Activated CD4-positive, alpha-beta T cell treated with anti-CD3 and anti-CD28 coated beads, Interleukin-2, amount 50 U/mL, for 48 hours (primary cell): ENCODE results near the gene PODNL1.
A peak's percentile ranks its signal among the peaks of the same experiment; 100 is the strongest.
"Not testable (repeated sequence)": the region's sequence is repeated elsewhere in the genome, so short reads cannot be mapped to it uniquely, and the experiment has no call there.

Experiments used
- DNase-seq, 2 experiments: peaks; one replicate each; pipeline ENCODE4 v3.0.0-alpha.2; 2020

PODNL1 gene

DNA sequence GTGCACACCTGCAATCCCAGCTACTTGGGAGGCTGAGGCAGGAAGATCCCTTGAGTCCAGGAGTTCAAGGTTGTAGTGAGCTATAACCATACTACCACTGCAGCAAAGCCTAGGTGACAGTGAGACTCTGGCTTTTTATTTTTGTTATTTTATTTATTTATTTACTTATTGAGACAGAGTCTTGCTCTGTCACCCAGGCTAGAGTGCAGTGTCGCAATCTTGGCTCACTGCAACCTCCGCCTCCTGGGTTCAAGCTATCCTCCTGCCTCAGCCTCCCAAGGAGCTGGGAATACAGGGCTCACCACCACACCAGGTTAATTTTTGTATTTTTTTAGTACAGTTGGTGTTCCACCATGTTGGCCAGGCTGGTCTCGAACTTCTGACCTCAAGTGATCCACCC, 35.3 kb upstream of the PODNL1 start:
- DNase-seq = not testable (repeated sequence)

DNA sequence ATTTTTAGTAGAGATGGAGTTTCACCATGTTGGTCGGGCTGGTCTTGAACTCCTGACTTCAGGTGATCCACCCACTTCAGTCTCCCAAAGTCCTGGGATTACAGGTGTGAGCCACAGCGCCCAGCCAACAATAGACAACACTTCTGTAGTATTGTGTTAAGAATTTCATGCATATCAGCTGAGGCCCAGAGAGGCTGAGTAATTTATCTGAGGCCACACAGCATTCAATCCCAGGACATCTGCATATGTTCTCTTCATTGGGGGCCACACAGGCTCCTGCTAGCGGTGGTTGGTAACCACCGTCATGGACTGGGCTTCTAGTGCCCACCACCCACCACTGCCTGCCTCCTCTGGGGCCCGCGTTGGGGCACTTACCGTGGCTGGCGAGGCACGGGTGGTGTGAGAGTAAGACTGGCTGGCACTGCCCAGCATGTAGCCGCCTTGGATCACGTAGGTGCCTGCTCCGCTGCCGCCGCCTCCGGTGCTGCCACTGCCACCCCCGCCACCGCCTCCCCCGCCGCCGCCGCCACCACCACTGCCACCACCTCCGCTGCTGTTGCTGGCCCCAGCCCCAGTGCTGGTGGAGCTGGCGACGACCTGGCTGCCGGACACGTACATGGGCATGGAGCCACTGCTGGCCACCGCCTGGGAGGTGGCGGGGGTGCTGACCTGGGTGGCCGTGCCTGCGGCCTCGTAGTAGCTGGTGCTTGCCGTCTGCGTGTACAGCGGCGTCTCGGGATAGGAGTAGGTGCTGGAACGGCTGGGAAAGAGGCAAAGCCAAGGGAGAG, 34.3 kb upstream of the PODNL1 start:
- DNase-seq = no peak

DNA sequence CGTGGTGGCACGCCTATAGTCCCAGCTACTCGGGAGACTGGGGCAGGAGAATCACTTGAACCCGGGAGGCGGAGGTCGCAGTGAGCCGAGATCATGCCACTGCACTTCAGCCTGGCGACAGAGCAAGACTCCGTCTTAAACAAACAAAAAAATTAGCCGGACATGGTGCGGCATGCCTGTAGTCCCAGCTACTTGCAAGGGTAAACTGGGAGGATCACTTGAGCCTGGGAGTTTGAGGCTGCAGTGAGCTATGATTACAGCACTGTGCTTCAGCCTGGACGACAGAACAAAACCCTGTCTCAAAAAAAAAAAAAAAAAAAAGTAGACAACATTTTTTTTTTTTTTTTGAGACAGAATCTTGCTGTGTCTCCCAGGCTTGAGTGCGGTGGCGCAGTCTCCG, 33.7 kb upstream of the PODNL1 start:
- DNase-seq = not testable (repeated sequence)

DNA sequence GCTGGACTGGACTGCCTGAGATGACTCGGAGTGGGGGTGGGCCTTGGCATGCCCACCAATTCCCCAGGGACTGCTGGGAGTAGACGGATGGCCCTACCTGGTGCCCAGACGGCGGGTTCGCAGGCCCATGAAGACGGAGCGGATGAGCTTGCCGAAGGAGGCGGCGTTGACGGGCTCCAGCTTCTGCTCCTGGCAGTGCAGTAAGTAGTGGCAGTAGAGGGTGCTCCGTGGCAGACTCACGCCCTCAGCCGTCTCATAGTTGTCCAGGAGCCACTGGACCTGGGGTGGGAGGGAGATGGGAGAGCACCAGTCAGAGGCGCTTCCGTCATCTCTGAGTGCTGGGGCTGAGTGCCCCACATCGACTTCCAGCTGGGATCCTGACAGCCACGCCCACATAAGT, 31.7 kb upstream of the PODNL1 start:
- DNase-seq = no peak

DNA sequence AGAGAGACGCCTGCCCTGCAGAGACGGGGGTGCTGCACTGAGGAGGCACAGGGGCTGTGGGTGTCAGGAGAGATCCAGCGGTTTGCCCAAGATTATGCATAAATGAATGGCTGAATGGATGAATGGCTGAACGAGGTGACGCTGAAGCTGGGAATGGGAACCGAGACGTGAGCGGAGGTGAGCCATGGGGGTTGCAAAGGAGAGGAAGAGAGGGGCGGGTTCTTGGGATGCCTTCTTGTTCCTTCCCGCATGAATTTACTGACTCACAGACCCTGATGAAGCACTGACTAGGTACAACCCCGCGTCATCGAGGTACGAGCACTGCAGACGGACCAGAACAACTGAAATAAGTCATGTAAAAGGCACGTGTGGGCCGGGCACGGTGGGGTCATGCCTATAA, 30.8 kb upstream of the PODNL1 start:
- DNase-seq = no peak

DNA sequence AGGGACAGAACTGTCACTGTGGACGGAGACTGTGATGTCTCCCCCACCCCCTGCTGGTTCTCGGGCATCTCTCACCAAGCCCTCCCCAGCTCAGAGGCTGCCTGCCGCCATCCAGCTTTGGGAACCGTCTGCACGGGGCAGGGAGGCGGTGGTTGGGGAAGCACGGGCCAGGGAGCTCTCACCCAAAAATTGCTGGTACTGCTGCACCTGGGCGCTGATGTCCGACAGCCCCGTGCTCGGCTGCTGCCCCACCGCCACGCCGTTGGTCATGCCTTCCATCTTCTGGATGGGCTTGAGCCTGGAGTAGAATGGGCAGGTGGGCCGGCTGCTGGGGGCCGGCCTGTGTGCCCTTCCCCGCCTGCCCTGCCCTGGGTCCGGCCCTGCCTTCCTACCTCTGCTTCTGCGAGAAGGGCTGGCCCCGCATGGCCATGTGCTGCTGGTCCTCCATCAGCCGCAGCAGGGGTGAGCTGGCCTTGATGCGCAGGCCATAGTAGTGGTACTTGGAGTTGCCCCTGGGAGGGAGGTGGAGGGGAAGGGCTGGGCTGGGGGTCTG, 30.2 kb upstream of the PODNL1 start:
- DNase-seq = no peak

DNA sequence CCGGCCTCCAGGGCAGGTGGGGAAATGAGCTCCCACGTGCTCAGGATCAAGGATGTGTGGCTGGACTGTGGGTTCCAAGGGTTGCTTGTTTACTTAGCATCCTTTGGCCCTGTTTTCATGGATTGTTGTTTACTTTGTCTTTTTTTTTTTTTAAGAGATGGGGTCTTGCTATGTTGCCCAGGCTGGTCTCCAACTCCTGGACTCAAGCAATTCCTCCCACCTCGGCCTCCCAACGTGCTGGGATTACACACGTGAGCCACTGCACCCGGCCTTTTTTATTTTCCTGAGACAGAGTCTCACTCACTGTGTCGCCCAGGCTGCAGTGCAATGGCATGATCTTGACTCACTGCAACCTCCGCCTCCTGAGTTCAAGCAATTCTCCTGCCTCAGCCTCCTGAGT, 29.0 kb upstream of the PODNL1 start:
- DNase-seq = not testable (repeated sequence)

DNA sequence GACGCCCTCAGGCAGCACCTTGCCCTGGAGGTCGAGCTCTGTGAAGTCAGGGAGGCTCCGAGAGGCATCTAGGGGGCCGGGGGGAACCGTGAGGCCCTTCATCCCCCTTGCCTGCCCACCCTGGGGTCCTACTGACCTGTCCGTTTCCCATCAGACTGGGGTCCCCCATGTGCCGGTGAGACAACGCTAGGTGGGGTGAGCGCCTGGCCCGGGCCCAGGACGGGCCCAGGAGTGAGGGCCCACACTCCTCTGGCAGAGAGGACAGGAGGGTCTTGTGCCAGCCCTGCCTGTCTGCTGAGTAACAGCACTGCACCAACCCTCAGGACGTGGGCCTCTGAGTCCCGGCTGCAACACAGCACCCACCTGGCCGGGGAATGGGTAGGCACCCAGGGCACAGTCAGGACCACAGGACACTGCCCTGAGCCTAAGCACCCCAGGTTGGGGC, 28.5 kb upstream of the PODNL1 start:
- no peak for DNase-seq

DNA sequence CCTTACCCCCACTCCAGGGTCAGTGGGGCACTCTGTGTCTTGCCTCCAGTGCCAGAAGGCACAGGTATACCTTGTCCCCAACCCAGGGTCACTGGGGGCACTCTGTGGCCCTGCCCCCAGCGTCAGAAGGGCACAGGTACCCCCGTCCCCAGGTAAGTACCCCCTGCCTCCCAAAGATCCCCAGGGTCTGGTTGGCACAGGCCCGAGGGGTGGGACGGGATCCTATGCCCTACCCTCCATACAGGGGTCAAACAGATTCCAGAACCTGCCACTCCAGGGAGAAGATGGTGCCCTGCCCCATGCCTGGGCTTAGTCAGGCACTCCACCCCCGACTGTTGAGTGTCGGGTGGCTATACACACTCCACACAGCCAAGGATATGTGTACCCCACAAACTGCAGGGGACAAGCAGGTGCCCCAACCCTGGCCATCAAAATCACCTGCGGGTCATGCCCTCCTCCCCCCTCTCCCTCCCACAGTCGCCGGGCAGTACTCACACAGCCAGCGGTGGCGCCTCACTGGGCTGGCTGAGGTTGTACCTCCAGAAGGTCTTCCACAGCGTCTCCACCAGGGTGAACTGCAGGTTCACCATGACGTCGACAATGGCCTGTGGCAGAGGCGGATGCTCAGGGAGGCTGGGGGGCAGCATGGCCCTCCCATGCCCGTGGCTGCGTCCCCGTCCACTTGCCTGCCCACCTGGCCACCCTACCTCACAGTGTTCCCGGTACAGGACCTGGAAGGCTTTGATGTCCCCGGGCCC, 27.9 kb upstream of the PODNL1 start:
- DNase-seq = no peak

DNA sequence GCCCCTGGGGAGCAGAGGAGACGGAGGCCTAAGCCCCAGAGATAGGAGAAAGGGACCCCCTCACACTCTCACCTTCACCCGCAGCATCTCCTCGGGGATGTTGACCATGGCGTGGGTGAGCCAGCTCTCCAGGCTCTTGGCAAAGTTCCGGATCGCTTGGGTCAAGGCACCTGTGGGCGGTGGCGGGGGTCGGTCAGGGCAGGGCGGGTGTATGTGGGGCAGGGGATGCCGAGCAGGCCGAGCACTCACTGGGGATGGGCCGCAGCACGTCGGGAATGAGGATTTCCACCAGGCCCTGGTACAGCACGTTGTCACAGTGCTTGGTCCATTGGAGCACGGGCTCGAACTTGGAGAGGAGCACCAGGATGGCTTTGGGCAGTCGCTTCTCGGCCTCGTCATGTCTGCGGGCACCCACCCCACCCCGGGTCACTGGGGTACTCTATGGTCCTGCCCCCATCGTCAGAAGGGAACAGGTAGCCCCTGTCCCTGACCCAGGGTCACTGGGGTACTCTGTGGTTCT, 27.2 kb upstream of the PODNL1 start:
- no peak for DNase-seq

DNA sequence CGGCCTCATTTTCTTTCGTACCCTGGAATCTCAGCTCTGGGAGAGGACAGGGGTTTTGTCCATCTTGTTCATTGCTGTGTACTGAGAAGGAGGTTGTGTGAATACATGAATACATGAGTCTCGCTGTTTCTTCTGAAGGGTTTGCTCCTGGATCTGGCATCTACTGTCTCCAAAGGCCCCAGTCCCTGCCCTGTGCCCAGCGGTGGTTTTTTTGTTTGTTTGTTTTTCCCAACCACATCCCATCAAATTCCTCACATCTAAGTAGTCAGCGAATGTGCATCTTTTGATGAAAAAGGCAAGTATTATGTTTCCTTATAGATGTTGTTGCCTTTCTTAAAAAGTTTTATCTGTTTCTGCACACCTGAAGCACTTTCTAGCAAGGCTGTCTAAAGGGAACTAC, 26.6 kb upstream of the PODNL1 start:
- no peak for DNase-seq

DNA sequence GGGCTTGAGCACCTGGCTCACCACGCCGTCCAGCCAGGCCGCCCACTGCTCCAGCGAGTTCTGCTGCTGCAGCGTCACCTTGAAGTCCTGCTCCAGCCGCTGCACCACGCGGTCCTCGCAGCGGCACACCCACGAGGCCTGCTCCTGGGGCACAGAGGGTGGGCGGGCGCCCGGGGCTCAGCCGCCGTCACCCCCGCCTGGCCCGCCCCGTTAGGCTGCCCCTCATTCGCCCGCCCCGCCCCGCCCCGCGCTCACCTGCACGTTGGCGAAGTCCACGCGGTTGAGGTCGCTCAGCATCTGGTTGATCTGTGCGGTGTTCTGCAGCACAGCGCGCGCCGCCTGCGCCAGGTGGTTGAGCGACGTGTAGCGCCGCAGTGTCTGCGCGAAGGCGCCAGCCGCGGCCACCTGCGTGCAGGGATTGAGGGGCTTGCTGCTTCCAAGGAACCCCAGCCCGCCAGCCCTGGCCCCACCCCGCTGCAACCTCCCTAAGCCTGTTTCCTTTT, 25.4 kb upstream of the PODNL1 start:
- DNase-seq = no peak

DNA sequence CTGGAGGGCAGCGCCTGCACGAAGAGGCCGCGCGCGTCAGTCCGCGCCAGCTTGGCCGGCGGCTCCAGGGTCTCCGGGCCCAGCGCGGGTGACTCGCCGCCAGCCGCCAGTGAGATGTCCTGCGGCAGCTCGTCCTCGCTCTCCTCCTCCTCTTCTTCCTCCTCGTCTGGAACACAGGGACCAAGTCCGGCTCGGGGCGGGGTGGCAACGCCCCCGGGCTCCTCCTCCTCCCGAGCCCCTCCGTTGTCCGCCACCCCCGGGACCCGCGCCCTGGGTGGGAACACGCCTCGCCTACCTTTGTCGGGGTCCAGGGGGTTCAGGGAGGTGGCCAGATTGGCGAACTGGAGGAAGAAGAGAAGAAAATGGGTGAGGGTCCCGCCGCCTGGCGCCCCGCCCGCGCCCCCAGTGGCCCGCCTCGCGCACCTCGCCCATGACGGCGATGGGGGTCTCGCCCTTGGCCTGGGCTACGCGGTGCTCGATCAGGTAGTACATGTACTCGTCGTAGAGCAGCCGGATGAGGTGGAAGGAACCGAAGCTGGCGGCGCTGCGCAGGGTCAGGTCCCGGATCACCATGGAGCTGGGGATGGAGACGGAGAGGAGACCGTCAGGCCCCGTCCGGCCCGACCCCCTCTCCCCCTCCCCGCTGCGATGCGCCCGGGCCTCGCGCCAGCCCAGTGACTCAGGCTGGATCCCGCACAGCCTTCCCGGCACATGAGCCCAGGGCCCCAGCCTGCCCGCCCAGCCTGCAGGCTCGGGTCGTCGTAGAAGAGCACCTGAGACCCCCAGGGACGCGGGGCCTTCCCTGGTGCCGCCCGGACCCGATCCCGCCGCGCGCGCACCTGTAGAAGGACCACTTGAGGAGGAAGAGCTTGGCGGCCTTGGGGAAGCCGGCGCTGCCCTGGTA, 24.7 kb upstream of the PODNL1 start:
- DNase-seq = no peak

DNA sequence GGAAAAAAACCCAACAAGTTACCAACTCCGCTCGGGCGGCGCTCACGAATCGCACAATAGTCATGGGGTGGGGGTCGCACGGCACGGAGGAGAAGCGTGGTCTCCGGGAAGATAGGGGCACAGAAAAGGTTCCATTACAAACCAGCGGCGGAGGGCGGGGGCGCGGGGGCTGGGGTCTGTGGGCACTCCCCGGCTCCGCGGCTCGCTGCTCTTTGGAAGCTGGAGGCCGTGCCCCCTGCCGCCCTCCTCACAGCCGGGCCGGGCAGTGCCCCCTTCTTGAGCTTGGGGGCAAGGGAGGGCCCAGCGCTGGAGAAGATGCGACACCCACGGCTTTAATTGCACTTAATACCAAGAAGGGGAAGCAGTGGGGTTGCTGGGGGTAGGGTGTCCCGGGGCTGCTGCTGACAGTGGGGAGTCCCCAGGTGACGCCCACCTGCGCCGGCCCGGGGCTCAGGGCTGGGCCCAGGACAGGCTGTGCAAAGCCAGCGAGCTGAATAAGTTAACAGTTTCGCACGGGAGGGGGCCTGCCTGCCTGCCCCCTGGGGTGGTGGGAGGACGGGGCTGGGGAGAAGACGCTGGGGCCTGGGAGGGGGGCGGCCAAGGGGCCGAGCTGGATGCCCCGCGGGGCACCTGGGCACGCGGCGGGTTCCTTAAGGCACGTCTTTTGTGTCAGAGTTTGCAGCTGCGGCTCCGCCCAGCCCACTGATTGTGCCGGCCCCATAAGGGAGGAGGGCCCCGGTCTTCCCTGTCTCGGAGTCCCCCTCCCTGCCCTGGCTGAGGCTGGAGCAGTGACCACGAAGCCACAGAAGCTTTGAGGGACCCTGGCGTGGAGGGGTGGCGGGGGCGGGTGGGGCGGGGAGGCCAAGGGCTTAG, 23.8 kb upstream of the PODNL1 start:
- no peak for DNase-seq

DNA sequence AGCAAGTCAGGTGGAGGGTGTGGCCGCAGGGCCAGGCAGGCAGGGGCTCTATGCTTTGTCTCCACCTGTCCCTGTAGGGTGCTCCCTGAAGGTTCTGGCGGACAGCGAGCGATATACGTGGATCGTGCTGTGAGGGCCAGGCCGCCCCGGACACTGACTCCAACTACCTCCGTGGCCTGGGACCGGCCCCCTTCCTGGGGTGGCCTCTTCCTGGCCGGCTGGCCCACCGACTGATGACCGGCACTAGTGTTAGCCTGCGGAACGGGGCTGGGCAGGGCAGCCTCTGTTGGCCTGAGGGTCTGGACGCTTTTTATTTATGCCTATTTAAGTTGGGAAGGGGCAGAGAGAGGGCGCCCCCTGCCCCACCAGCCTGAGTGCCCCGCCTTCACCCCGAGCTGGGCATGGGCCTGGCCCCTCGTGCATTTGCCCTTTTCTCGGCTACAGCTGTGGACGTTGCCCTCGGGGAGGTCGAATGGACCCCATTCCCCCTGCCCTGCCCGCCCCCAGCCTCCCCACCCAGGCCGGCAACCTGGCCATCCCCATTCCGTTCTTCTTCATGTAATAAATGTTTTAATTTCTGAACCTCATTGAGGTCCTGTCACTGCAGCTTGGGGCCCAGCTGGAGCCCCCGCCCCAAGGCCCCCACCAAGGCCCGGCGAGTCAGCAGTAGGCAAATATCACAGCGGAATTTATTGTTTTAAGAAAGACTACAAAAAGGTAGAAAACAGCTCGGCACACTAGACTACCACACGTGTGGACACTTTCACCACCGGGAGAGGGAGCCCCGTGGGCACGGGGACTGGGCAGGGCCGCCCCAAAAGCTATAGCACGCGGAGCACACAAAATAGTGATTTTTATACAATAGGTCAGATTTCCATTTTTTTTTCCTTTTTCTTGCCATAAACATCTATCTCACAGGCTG, 22.9 kb upstream of the PODNL1 start:
- no peak for DNase-seq

DNA sequence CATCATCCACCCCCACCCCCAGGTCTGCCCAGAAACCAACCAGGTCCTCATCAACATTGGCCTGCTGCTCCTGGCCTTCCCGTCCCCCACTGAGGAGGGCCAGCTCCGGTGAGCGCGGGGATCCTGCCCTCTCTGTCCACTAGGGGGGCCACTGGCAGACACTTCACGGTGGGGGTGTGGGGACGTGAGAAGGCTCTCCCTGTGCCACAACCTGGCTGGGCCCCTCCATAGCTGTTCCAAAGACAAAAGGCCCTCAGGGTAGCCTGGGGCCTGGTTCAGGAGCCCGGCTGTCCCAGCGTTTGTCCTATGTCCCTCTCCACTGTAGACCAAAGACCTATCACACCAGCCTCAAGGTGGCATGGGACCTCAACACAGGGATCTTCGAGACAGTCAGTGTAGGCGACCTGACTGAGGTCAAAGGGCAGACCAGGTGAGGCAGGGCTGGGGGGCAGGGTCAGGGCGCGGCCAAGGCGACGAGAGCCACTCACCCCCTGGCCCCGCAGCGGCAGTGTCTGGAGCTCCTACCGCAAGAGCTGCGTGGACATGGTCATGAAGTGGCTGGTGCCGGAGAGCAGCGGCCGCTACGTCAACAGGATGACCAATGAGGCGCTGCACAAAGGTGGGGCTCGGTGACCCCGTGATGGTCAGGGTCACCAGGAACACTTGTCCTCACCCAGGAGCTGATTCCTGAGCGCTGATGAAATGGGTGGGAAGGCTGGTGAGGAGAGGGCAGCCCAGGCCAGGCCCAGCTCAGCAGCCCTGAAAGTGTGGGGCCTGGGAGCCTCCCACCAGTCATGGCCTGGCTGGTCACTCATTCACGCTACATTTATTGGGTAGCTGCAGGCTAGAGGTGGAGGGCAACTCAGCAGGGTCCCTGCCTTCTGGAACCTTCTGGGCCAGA, 22.0 kb upstream of the PODNL1 start:
- DNase-seq = peak in 1 of 2 experiments; percentile 22

DNA sequence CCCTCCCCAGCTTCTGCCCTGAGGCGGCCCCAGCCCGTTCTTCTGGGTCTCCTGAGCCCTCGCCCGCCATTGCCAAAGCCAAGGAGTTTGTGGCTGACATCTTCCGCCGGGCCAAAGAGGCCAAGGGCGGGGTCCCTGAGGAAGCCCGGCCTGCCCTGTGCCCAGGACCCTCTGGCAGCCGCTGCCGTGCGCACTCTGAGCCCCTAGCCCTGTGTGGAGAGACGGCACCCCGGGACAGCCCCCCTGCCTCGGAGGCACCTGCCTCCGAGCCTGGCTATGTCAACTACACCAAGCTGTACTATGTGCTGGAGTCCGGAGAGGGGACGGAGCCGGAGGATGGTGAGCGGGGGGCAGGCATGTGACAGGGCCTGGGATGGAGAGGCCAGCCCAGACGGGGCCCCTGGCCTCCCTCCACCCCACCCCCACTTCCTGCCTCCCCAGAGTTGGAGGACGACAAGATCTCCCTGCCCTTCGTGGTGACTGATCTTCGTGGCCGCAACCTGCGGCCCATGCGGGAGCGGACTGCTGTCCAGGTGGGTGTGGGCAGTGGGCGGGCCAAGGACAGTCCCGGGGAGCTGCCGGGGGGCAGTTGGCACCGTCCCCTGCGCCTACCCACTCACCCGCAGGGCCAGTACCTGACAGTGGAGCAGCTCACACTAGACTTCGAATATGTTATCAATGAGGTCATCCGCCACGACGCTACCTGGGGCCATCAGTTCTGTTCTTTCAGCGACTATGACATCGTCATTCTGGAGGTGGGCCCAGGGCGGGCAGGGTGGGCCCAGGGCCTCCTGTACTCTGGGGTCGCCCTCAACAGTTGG, 21.1 kb upstream of the PODNL1 start:
- no peak for DNase-seq

DNA sequence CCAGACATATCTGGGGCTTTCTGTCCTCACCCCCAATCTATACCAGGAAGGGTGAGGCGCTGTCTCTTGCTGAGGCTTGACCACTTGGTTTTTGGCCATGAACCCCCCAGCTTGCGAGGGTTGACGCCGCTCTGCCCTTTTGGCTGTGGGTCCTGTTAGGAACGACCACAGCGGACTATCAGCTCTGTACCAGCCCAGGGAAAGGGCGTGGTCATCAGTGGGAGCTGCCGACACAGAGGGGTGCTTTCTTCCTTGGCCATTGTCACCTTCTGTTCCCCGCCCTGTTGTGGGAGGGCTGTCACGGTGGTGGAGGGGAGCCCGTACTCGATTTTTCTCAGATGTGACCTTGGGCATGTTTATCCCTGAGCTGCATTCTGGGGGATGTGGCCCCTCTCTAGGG, 19.8 kb upstream of the PODNL1 start:
- DNase-seq = no peak
